ENCODE results near the gene PIK3R5.

DNA sequence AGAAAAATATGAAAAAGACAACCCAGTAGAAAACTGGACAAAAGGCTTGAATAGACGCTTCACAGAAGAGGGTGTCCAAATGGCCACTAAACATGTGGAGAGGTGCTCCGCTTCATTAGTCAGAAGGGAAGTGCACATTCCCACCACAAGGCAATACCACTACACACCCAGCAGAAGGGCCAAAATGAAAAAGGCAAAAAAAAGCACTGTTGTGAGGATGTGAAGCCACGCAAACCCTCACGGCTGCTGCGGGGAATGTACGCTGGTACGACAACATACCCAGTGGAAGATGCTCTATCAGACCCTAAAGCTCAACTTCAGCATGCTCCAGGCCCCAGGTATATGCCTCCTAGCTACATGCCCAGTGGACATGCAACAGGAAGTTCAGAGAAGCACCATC lies 17.0 kb downstream of the PIK3R5 start:
- TF ChIP-seq POLR2A (IDR thresholded peaks at IDR 0.05; ENCODE audit: low read length) (no peak), GATA1 (IDR thresholded peaks at IDR 0.05; ENCODE audit: low read depth, low read length) (no peak)

Measured in erythroblast (primary cell).